Ishikawa (cell line): Measurements from ENCODE around the gene AMH.

ENCODE experiments used
- CEBPB ChIP-seq: IDR thresholded peaks from 2 replicates; pipeline ENCODE4 v1.6.1; 2012
- CREB1 ChIP-seq: IDR thresholded peaks from 2 replicates; pipeline ENCODE4 v1.6.1; 2012; ENCODE audit warnings: low read depth
- EGR1 ChIP-seq: IDR thresholded peaks from 2 replicates; pipeline ENCODE4 v1.6.1; 2012
- EP300 ChIP-seq: IDR thresholded peaks from 2 replicates; pipeline ENCODE4 v1.6.1; 2012; ENCODE audit warnings: borderline replicate concordance
- FOXM1 ChIP-seq: IDR thresholded peaks from 2 replicates; pipeline ENCODE4 v1.6.1; 2012; ENCODE audit warnings: low read depth, borderline replicate concordance
- MAX ChIP-seq: IDR thresholded peaks from 2 replicates; pipeline ENCODE4 v1.6.1; 2012
- NFIC ChIP-seq: IDR thresholded peaks from 2 replicates; pipeline ENCODE4 v1.6.1; 2012
- RAD21 ChIP-seq: IDR thresholded peaks from 2 replicates; pipeline ENCODE4 v1.6.1; 2012; ENCODE audit warnings: low read depth
- REST ChIP-seq: IDR thresholded peaks from 2 replicates; pipeline ENCODE4 v1.6.1; 2012; ENCODE audit warnings: low read depth, mild to moderate bottlenecking
- TCF12 ChIP-seq: IDR thresholded peaks from 2 replicates; pipeline ENCODE4 v1.6.1; 2012; ENCODE audit warnings: low read depth
- TEAD4 ChIP-seq: IDR thresholded peaks from 2 replicates; pipeline ENCODE4 v1.6.1; 2012
- USF1 ChIP-seq: IDR thresholded peaks from 2 replicates; pipeline ENCODE4 v1.6.1; 2012
- YY1 ChIP-seq: IDR thresholded peaks from 2 replicates; pipeline ENCODE4 v1.6.1; 2012; ENCODE audit warnings: low read depth
- ZBTB7A ChIP-seq: IDR thresholded peaks from 2 replicates; pipeline ENCODE4 v1.6.1; 2012; ENCODE audit warnings: low read depth

The AMH gene

GRCh38 chr19:2274185-2274711 is 25.1 kb downstream of the AMH start:
- TF ChIP-seq RAD21: no peak
- TF ChIP-seq YY1: no peak
- no peak for TF ChIP-seq EP300
- TF ChIP-seq USF1: no peak
- TF ChIP-seq MAX: no peak
- no peak for TF ChIP-seq REST
- no peak for TF ChIP-seq TEAD4
- no peak for TF ChIP-seq ZBTB7A
- TF ChIP-seq CEBPB: no peak
- TF ChIP-seq FOXM1: no peak
- no peak for TF ChIP-seq TCF12
- no peak for TF ChIP-seq NFIC

- TF ChIP-seq RAD21 (peak; percentile 73), TEAD4 (peak; percentile 54), CREB1 (no peak), REST (0 out of 2 replicates have a peak, but pooled peaks have one; percentile 23), CEBPB (no peak), EP300 (no peak)
Observed at GRCh38 chr19:2274931-2275535, 25.9 kb downstream of the AMH start.

- TF ChIP-seq USF1 (no peak), TCF12 (no peak), EP300 (no peak)
Observed at GRCh38 chr19:2275588-2276428, 26.7 kb downstream of the AMH start.

- no peak for TF ChIP-seq TCF12
- no peak for TF ChIP-seq CREB1
Observed at GRCh38 chr19:2276429-2276986, 27.4 kb downstream of the AMH start.

GRCh38 chr19:2277138-2277537 is 28.0 kb downstream of the AMH start:
- no peak for TF ChIP-seq TCF12

- TF ChIP-seq EGR1 (no peak), ZBTB7A (0 out of 2 replicates have a peak, but pooled peaks have one; percentile 34)
Observed at GRCh38 chr19:2278459-2279158, 29.5 kb downstream of the AMH start.
